K562 (cell line): Measurements from ENCODE around the gene ADD1. TPM values are rescaled to one million over a fixed set of nuclear protein-coding genes. Genes with fewer than 3 reads are reported as not detected.

Source experiments
- BMI1 ChIP-seq: fragments of 150-350 bp; IDR thresholded peaks from 2 replicates; pipeline ENCODE4 v1.6.1; 2014; ENCODE audit warnings: low read length
- CBX3 ChIP-seq, 2 experiments: IDR thresholded peaks; 1 replicate in 1 of 2; 2 replicates in 1 of 2; pipeline ENCODE4 v1.6.1; 2012; ENCODE audit warnings: inconsistent platforms in 2 of 2, low read length in 2 of 2, borderline replicate concordance in 1 of 2, control low read depth in 1 of 2
- DIDO1 ChIP-seq: fragments of 450-650 bp; IDR thresholded peaks from 2 replicates; pipeline ENCODE4 v1.6.1; 2016; ENCODE audit warnings: low read depth, missing biosample characterization, missing genetic modification characterization
- E2F3 ChIP-seq: fragments of 250-450 bp; sonication (Bioruptor Pico); IDR thresholded peaks from 2 replicates; pipeline ENCODE4 v1.4.0; 2020; ENCODE audit warnings: mild to moderate bottlenecking
- FUS ChIP-seq: fragments of 200-400 bp; formaldehyde crosslinking; optimal IDR thresholded peaks from 2 replicates; pipeline ENCODE3; 2017; ENCODE audit warnings: low read depth, low read length
- HMG20B ChIP-seq: fragments of 250-450 bp; sonication (Bioruptor Pico); IDR thresholded peaks from 2 replicates; pipeline ENCODE4 v1.5.0; 2021; ENCODE audit warnings: mild to moderate bottlenecking
- HNRNPH1 ChIP-seq: fragments of 200-400 bp; formaldehyde crosslinking; optimal IDR thresholded peaks from 2 replicates; pipeline ENCODE3; 2017; ENCODE audit warnings: low read depth, mild to moderate bottlenecking, low read length, moderate library complexity
- MBD2 ChIP-seq: sonication (generic); IDR thresholded peaks from 2 replicates; pipeline ENCODE4 v1.6.1; 2016; ENCODE audit warnings: low read depth, borderline replicate concordance
- MCM2 ChIP-seq: fragments of 450-650 bp; IDR thresholded peaks from 2 replicates; pipeline ENCODE4 v1.6.1; 2017; ENCODE audit warnings: low read depth, mild to moderate bottlenecking
- NR2C1 ChIP-seq, 2 experiments: fragments of 450-650 bp; IDR thresholded peaks; 2 replicates each; pipeline ENCODE4 v1.6.1; 2017; ENCODE audit warnings: mild to moderate bottlenecking in 2 of 2, antibody characterized with exemption in 1 of 2, inconsistent platforms in 1 of 2, missing compliant biosample characterization in 1 of 2, missing genetic modification characterization in 1 of 2
- SMARCA5 ChIP-seq: fragments of 450-650 bp; IDR thresholded peaks from 2 replicates; pipeline ENCODE4 v1.6.1; 2016
- SREBF1 ChIP-seq: fragments of 150-350 bp; IDR thresholded peaks from 2 replicates; pipeline ENCODE4 v1.6.1; 2014; ENCODE audit warnings: antibody characterized with exemption, low read depth, low read length, borderline replicate concordance
- SREBF2 ChIP-seq: sonication (generic); formaldehyde crosslinking; IDR thresholded peaks from 2 replicates; pipeline ENCODE4 v1.4.0; 2020; ENCODE audit warnings: mild to moderate bottlenecking, missing genetic modification reagents
- TAF1 ChIP-seq: IDR thresholded peaks from 2 replicates; pipeline ENCODE4 v1.6.1; 2011; ENCODE audit warnings: mild to moderate bottlenecking, low read length, moderate library complexity; ENCODE audit not compliant: insufficient read depth, control insufficient read depth, severe bottlenecking; ENCODE audit errors: extremely low read depth
- U2AF2 ChIP-seq: fragments of 200-400 bp; formaldehyde crosslinking; optimal IDR thresholded peaks from 2 replicates; pipeline ENCODE3; 2017; ENCODE audit warnings: low read depth, mild to moderate bottlenecking, low read length
- ZNF121 ChIP-seq: sonication (generic); formaldehyde crosslinking; conservative IDR thresholded peaks from 2 replicates; pipeline ENCODE4 v1.8.0; 2022; ENCODE audit warnings: missing genetic modification reagents
- ZNF197 ChIP-seq: fragments of 200-800 bp; sonication (Bioruptor generic); IDR thresholded peaks from 2 replicates; pipeline ENCODE4 v1.6.1; 2016; ENCODE audit warnings: low read depth, missing genetic modification characterization, missing compliant biosample characterization
- ZNF3 ChIP-seq: fragments of 250-450 bp; sonication (Bioruptor Pico); IDR thresholded peaks from 2 replicates; pipeline ENCODE4 v1.5.0; 2021; ENCODE audit warnings: mild to moderate bottlenecking, moderate library complexity
- polyA plus RNA-seq, 8 experiments: library from polyadenylated mRNA; depleted of rRNA in 4 of 8; stranded (reverse) in 5 of 8; unstranded in 3 of 8; fragments of >200 nt; fragmentation: Nextera tagmentation in 2 of 8; fragmentation: Illumina TruSeq in 1 of 8; extraction: Ambion mirVana in 2 of 8; extraction: Trizol in 1 of 8; gene quantifications; 2 replicates each; pipeline versions ENCODE4 v1.2.1 to v1.2.3, GENCODE V29; 2011 to 2014; ENCODE audit warnings: inconsistent platforms in 1 of 8, missing spikeins in 1 of 8
- total RNA-seq, 7 experiments: library from RNA; depleted of rRNA in 6 of 7; stranded (reverse); fragments of >200 nt in 6 of 7; fragmentation: Illumina TruSeq in 2 of 7; extraction: Trizol in 2 of 7; gene quantifications; 2 replicates each; pipeline versions ENCODE4 v1.2.1 to v1.2.3, GENCODE V29; 2011 to 2021; ENCODE audit warnings: low replicate concordance in 1 of 7
- TF ChIP-seq, protein P1 (sequence below): sonication (generic); formaldehyde crosslinking; IDR thresholded peaks from 2 replicates; pipeline ENCODE4 v1.8.1; 2023; ENCODE audit warnings: mild to moderate bottlenecking, missing genetic modification reagents
- TF ChIP-seq, protein P2 (sequence below), 3 experiments: fragments of 200-800 bp in 1 of 3; sonication (Bioruptor generic) in 1 of 3; sonication (generic) in 1 of 3; formaldehyde crosslinking in 1 of 3; IDR thresholded peaks; 2 replicates each; pipeline versions ENCODE4 v1.6.1 to v1.8.0; 2016 to 2022; ENCODE audit warnings: mild to moderate bottlenecking in 2 of 3, missing compliant biosample characterization in 2 of 3, missing genetic modification characterization in 2 of 3, missing genetic modification reagents in 1 of 3
- TF ChIP-seq, protein P3 (sequence below): sonication (generic); formaldehyde crosslinking; IDR thresholded peaks from 2 replicates; pipeline ENCODE4 v1.8.0; 2023; ENCODE audit warnings: mild to moderate bottlenecking, missing genetic modification reagents
- TF ChIP-seq, protein P4 (sequence below): fragments of 450-650 bp; conservative IDR thresholded peaks from 2 replicates; pipeline ENCODE4 v1.6.1; 2016; ENCODE audit warnings: missing genetic modification characterization, low read depth, mild to moderate bottlenecking, control low read depth, missing compliant biosample characterization

The ADD1 gene
- total and polyA plus RNA-seq, 9 of the 15 experiments (the other 6 are each of a cell fraction or from before 2014, with no cell fraction given): 17.5 to 153 (median 74.0) TPM

DNA sequence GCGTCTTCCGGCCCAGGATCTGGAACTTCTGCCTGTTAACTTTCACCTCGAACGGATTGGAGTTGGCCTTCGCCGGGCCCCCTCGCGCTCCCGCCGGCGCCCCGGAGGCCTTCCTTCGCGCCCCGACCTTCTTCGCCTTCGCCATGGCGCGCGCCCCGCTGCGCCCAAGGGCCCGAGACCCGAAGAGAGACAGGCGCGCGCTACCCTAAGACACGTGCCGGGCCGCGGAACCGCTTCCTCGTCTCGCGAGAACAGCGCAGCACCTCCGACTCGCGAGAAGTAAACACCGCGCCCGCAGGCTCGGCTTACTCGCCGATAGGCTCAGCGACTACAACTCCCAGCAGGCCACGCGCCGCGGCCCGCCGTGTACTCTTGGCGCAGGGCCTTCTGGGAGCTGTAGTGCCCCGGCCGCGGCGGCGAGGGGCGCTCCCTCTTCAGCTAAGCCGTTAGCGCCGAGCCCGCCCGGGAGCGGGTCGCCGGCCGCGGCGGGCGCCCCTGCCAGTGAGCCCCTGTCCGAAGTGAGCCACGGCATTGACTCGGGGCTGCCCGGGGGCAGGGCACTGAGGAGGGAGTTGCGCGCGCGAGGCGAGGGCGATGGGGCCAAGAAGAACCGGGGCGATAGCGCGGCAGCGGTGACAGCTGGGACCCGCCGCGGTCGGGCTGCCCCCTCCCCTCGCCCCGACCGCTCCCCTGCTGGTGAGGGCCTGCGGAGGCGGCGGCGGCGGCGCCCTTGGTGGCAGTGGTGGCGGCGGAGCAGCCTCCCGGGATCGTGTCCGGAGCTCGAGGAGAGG lies 119.7 kb downstream of the ADD1 start, which contains the start of the genes GRK4 and NOP14 (continued):
- TF ChIP-seq, protein P1, sequence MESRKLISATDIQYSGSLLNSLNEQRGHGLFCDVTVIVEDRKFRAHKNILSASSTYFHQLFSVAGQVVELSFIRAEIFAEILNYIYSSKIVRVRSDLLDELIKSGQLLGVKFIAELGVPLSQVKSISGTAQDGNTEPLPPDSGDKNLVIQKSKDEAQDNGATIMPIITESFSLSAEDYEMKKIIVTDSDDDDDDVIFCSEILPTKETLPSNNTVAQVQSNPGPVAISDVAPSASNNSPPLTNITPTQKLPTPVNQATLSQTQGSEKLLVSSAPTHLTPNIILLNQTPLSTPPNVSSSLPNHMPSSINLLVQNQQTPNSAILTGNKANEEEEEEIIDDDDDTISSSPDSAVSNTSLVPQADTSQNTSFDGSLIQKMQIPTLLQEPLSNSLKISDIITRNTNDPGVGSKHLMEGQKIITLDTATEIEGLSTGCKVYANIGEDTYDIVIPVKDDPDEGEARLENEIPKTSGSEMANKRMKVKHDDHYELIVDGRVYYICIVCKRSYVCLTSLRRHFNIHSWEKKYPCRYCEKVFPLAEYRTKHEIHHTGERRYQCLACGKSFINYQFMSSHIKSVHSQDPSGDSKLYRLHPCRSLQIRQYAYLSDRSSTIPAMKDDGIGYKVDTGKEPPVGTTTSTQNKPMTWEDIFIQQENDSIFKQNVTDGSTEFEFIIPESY (CRISPR knock-in tag): peak; percentile 30; the same call in 1 of the 2 replicates
- peak in 1 of 2 experiments; percentile 23; a peak in 1 of 3 replicates for TF ChIP-seq CBX3 (IDR thresholded peaks at IDR 0.05; ENCODE audit: borderline replicate concordance in 1 of 2, low read length in 2 of 2)
- no peak for TF ChIP-seq MCM2
- TF ChIP-seq, protein P2, sequence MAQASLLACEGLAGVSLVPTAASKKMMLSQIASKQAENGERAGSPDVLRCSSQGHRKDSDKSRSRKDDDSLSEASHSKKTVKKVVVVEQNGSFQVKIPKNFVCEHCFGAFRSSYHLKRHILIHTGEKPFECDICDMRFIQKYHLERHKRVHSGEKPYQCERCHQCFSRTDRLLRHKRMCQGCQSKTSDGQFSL (CRISPR knock-in tag; IDR thresholded peaks at IDR 0.05): no peak
- TF ChIP-seq, protein P2 (tag; IDR thresholded peaks at IDR 0.05): no peak
- TF ChIP-seq HMG20B (CRISPR knock-in tag): no peak
- no peak for TF ChIP-seq SREBF2
- TF ChIP-seq TAF1: peak; percentile 47
- TF ChIP-seq ZNF197 (CRISPR knock-in tag): peak; percentile 88; the same call in 1 of the 2 replicates
- TF ChIP-seq, protein P3, sequence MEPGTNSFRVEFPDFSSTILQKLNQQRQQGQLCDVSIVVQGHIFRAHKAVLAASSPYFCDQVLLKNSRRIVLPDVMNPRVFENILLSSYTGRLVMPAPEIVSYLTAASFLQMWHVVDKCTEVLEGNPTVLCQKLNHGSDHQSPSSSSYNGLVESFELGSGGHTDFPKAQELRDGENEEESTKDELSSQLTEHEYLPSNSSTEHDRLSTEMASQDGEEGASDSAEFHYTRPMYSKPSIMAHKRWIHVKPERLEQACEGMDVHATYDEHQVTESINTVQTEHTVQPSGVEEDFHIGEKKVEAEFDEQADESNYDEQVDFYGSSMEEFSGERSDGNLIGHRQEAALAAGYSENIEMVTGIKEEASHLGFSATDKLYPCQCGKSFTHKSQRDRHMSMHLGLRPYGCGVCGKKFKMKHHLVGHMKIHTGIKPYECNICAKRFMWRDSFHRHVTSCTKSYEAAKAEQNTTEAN (CRISPR knock-in tag): peak; percentile 76; the same call in 1 of the 2 replicates
- peak; percentile 90 for TF ChIP-seq DIDO1
- TF ChIP-seq HNRNPH1: no peak
- TF ChIP-seq BMI1: no peak
- TF ChIP-seq ZNF3 (CRISPR knock-in tag): no peak
- TF ChIP-seq, protein P4, sequence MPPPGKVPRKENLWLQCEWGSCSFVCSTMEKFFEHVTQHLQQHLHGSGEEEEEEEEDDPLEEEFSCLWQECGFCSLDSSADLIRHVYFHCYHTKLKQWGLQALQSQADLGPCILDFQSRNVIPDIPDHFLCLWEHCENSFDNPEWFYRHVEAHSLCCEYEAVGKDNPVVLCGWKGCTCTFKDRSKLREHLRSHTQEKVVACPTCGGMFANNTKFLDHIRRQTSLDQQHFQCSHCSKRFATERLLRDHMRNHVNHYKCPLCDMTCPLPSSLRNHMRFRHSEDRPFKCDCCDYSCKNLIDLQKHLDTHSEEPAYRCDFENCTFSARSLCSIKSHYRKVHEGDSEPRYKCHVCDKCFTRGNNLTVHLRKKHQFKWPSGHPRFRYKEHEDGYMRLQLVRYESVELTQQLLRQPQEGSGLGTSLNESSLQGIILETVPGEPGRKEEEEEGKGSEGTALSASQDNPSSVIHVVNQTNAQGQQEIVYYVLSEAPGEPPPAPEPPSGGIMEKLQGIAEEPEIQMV (tag): no peak
- no peak; the same call in 1 of the 2 replicates for TF ChIP-seq ZNF121 (CRISPR knock-in tag)
- no peak for TF ChIP-seq U2AF2
- no peak for TF ChIP-seq NR2C1 (IDR thresholded peaks at IDR 0.05)
- TF ChIP-seq NR2C1 (tag; IDR thresholded peaks at IDR 0.05): peak; percentile 91
- TF ChIP-seq SMARCA5: no peak
- TF ChIP-seq MBD2: peak; percentile 89
- peak; percentile 81 for TF ChIP-seq E2F3 (CRISPR knock-in tag)
- TF ChIP-seq SREBF1: peak; percentile 72; the same call in 1 of the 2 replicates
- peak; percentile 40 for TF ChIP-seq FUS
